CD4-positive, alpha-beta T cell (primary cell): Measurements from ENCODE around the gene PTGIS. TPM values are rescaled to one million over a fixed set of nuclear protein-coding genes. Genes with fewer than 3 reads are reported as not detected.

Experiments used
- ATAC-seq: fragments of 200-7000 bp; cut with Tn5 transposase; one replicate; pipeline ENCODE4 v1.10.0; 2022; ENCODE audit warnings: mild to moderate bottlenecking; ENCODE audit not compliant: poor library complexity
- CTCF ChIA-PET: fragments of 350-600 bp; sonication (Branson Sonifier 250); formaldehyde crosslinking; loops from one replicate; lab custom pipeline; 2021; ENCODE audit warnings: antibody characterized with exemption, inconsistent platforms; lab: Charles Lee
- POLR2A ChIA-PET: fragments of 350-600 bp; sonication (Branson Sonifier 250); formaldehyde crosslinking; loops from one replicate; lab custom pipeline; 2021; ENCODE audit warnings: antibody characterized with exemption, inconsistent platforms; lab: Charles Lee
- DNase-seq, 14 experiments: peaks; one replicate each; pipeline ENCODE4 v3.0.0-alpha.2; 2013 to 2020; ENCODE audit warnings: mixed read lengths in 2 of 14
- H3K27ac ChIP-seq, 2 donors: one replicate each; pipeline versions ENCODE4 v1.5.1 to v1.7.0; 2013; ENCODE audit warnings: low read length in 2 of 2, low read depth in 1 of 2, mild to moderate bottlenecking in 1 of 2
- H3K27me3 ChIP-seq, 2 experiments: 1 replicate in 1 of 2; 2 replicates in 1 of 2; pipeline versions ENCODE4 v1.6.1 to v1.7.0; 2013; ENCODE audit warnings: low read length in 2 of 2, control low read depth in 1 of 2, mild to moderate bottlenecking in 1 of 2, moderate library complexity in 1 of 2; ENCODE audit not compliant: insufficient read depth in 2 of 2, control insufficient read depth in 1 of 2
- H3K36me3 ChIP-seq: one replicate; pipeline ENCODE4 v1.6.1; 2013; ENCODE audit warnings: low read length, control low read depth; ENCODE audit not compliant: insufficient read depth
- H3K4me1 ChIP-seq: one replicate; pipeline ENCODE4 v1.6.1; 2013; ENCODE audit warnings: low read length, control low read depth; ENCODE audit not compliant: insufficient read depth
- H3K4me3 ChIP-seq: one replicate; pipeline ENCODE4 v1.5.1; 2013; ENCODE audit warnings: mild to moderate bottlenecking, low read length, moderate library complexity
- H3K9me3 ChIP-seq, 2 experiments: 1 replicate in 1 of 2; 2 replicates in 1 of 2; pipeline versions ENCODE4 v1.6.1 to v1.7.0; 2013; ENCODE audit warnings: low read length in 2 of 2, mild to moderate bottlenecking in 2 of 2, control low read depth in 1 of 2, moderate library complexity in 1 of 2; ENCODE audit not compliant: control insufficient read depth in 1 of 2, insufficient read depth in 1 of 2
- H3K27ac Mint-ChIP-seq: one replicate; pipeline ENCODE4 v1.8.0; 2020; ENCODE audit warnings: mixed read lengths
- H3K27me3 Mint-ChIP-seq: one replicate; pipeline ENCODE4 v1.8.0; 2021; ENCODE audit warnings: mixed read lengths
- H3K36me3 Mint-ChIP-seq: one replicate; pipeline ENCODE4 v1.8.0; 2021; ENCODE audit warnings: low read depth, mixed read lengths
- H3K4me1 Mint-ChIP-seq: one replicate; pipeline ENCODE4 v1.8.0; 2021; ENCODE audit warnings: low read depth, mixed read lengths
- H3K4me3 Mint-ChIP-seq: one replicate; pipeline ENCODE4 v1.8.0; 2020; ENCODE audit warnings: mild to moderate bottlenecking, mixed read lengths
- H3K9me3 Mint-ChIP-seq: one replicate; pipeline ENCODE4 v1.8.0; 2020; ENCODE audit warnings: mixed read lengths
- intact Hi-C, 2 experiments: fragments of 100-400 bp; cut with DNase I in 1 of 2; cut with micrococcal nuclease in 1 of 2; formaldehyde crosslinking; loops; one replicate each; pipeline versions ENCODE4 v1.15.1 to v1.9.0; 2023 to 2025; cut with DNase I, micrococcal nuclease
- total RNA-seq, 174 experiments: library from RNA in 2 of 174; stranded (reverse) in 2 of 174; gene quantifications; one replicate each; pipeline ENCODE4 v1.2.3 and lab custom pipeline; 2021 to 2026
- TF ChIP-seq, protein P1 (sequence below): fragments of 200-600 bp; IDR thresholded peaks from one replicate; pipeline ENCODE4 v1.8.0; 2022; ENCODE audit warnings: antibody characterized with exemption, mild to moderate bottlenecking

Gene PTGIS
- total RNA-seq, 2 experiments from 2014 or later, result not detected

DNA sequence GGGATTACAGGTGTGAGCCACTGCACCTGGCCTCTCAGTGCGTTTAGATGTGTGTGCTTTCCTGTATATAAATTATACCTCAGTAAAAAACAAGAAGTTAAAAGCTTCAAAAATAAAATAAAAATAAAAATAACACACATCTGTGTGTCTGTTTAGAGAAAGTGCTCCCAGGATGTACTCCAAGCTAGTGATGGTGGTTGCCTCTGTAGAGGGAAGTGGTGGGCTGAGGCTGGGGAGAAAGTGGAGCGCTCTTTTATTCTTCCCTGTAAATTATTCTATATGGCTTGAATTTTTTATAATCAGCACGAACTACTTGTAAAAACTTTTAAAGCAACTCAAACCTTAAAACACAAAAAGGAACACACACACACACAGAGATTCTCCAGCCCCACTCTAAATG, 29.0 kb downstream of the PTGIS start:
- Mint-ChIP-seq H3K27me3 (peaks cover 30% of the 10 kb centered on the region), H3K36me3 (no peaks in the 10 kb centered on the region), H3K9me3 (no peaks in the 10 kb centered on the region), H3K4me3 (no peak overlapping the region), H3K4me1 (peaks cover 7% of the 10 kb centered on the region), H3K27ac (no peak overlapping the region)
- Histone ChIP-seq H3K9me3 (peaks cover 0 to 5% of the 10 kb centered on the region in 2 experiments), H3K4me1 (peaks cover 11% of the 10 kb centered on the region), H3K27ac (no peak overlapping the region), H3K27me3 (peaks cover 0 to 8% of the 10 kb centered on the region in 2 experiments), H3K36me3 (no peaks in the 10 kb centered on the region), H3K4me3 (no peak overlapping the region)
- ChIA-PET CTCF (no interaction called here), POLR2A (no interaction called here)
- TF ChIP-seq, protein P1, sequence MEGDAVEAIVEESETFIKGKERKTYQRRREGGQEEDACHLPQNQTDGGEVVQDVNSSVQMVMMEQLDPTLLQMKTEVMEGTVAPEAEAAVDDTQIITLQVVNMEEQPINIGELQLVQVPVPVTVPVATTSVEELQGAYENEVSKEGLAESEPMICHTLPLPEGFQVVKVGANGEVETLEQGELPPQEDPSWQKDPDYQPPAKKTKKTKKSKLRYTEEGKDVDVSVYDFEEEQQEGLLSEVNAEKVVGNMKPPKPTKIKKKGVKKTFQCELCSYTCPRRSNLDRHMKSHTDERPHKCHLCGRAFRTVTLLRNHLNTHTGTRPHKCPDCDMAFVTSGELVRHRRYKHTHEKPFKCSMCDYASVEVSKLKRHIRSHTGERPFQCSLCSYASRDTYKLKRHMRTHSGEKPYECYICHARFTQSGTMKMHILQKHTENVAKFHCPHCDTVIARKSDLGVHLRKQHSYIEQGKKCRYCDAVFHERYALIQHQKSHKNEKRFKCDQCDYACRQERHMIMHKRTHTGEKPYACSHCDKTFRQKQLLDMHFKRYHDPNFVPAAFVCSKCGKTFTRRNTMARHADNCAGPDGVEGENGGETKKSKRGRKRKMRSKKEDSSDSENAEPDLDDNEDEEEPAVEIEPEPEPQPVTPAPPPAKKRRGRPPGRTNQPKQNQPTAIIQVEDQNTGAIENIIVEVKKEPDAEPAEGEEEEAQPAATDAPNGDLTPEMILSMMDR, result no peak
- ATAC-seq, result no peak
- DNase-seq, result no peak
- intact Hi-C loops, result no loop called here

DNA sequence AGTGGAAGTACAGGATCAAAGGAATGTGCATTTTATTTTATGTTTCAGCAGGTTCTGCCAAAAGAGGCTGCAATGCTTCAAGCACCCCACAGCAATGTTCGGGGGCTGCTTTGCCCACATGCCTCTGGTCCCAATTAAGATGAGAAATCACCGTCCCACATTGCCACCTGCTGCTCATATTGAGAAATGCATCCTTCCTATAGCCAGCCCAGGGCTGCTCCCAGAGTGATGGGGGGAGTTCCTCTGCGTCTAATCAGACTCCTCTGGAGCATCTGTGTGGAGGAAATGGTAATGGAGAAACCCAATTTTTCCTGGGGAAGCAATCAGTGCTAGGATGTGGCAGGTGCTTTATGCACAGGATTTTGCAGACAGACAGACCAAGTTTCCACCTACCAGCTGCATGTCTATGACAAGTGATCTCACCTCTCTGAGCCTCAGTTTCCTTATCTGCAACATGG, 33.7 kb downstream of the PTGIS start:
- peaks cover 33% of the 10 kb centered on the region for H3K27me3 Mint-ChIP-seq
- H3K9me3 Mint-ChIP-seq, result no peaks in the 10 kb centered on the region
- H3K36me3 ChIP-seq, result no peaks in the 10 kb centered on the region
- no peak overlapping the region for H3K27ac Mint-ChIP-seq
- intact Hi-C loops, result loop anchor here (1.0 kb wide), 1 partner anchor 200 kb away; no protein-coding TSS in a partner anchor
- H3K4me1 ChIP-seq, result peaks cover 9% of the 10 kb centered on the region
- ChIA-PET POLR2A (no interaction called here), CTCF (interaction anchor here (1.3 to 1.5 kb wide), 2 partner anchors 8 to 10 kb away, joined by 4 to 5 read pairs; no protein-coding TSS in a partner anchor)
- peak; percentile 18 to 72 (median 38) for DNase-seq
- no peaks in the 10 kb centered on the region for H3K36me3 Mint-ChIP-seq
- H3K27ac ChIP-seq, result no peak overlapping the region
- H3K4me3 Mint-ChIP-seq, result no peak overlapping the region
- H3K27me3 ChIP-seq, result peaks cover 0 to 8% of the 10 kb centered on the region in 2 experiments
- peaks cover 0 to 2% of the 10 kb centered on the region in 2 experiments for H3K9me3 ChIP-seq
- H3K4me3 ChIP-seq, result no peak overlapping the region
- peak; percentile 70 for ATAC-seq
- TF ChIP-seq, protein P1, result peak; percentile 80
- H3K4me1 Mint-ChIP-seq, result peaks cover 7% of the 10 kb centered on the region

DNA sequence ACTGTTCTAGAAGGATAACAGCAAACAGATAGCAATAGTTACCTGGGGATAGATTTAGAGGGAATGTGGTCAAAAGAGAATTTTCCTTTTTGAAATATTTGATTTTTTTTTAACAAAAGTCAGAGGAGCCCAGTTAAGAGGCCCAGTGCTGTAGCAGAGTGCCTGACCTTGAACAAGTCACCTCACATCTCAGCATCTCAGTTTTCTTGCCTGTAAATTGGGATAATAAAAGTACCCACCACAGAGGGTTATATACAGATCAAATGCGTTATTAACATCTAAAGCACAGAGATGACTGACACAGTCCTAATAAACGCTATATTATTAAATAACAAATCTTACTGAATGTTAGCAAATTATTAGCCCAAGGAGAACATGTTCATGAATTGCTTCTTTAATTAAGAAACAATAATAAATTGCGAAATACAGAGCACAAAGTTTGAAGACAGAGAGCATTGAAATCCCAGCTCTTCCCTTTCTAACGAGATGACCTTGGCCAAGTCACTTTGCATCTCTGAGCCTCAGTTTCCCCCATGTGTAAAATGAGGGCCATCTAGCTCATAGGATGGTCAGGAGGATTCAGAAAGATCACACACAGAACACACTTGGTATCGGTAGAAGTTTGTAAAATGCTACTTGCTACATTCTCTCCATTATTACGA, 35.5 kb downstream of the PTGIS start:
- Histone ChIP-seq H3K36me3 (no peaks in the 10 kb centered on the region), H3K4me3 (no peak overlapping the region), H3K27ac (no peak overlapping the region), H3K27me3 (peaks cover 0 to 8% of the 10 kb centered on the region in 2 experiments), H3K9me3 (no peaks in the 10 kb centered on the region), H3K4me1 (peaks cover 9% of the 10 kb centered on the region)
- CTCF ChIA-PET, result no interaction called here
- Mint-ChIP-seq H3K27ac (no peak overlapping the region), H3K4me1 (peaks cover 7% of the 10 kb centered on the region), H3K9me3 (no peaks in the 10 kb centered on the region), H3K4me3 (no peak overlapping the region), H3K27me3 (peaks cover 33% of the 10 kb centered on the region), H3K36me3 (no peaks in the 10 kb centered on the region)
- intact Hi-C loops, result no loop called here
- DNase-seq (no peak), ATAC-seq (no peak)
- TF ChIP-seq, protein P1, result no peak
- POLR2A ChIA-PET, result no interaction called here
